Measurements from ENCODE around the gene HMCN2.

DNA sequence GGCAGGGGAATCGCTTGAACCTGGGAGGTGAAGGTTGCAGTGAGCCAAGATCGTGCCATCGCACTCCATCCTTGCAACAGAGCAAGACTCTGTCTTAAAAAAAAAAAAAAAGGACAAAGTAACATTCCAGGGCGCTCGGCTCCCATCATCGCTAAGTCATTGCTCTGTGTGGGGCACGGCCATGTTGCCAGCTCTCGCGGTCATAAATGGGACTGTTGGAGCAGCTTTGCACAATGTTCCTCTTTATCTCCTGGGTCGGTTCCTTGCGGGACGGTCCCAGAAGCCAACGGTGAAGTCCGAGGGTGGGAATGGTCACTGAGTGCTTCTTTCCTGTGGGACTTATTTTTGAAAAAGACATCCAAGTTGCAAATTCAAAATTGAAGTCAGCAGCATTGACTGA, 65.5 kb downstream of the HMCN2 start:
- TF ChIP-seq, protein P1, sequence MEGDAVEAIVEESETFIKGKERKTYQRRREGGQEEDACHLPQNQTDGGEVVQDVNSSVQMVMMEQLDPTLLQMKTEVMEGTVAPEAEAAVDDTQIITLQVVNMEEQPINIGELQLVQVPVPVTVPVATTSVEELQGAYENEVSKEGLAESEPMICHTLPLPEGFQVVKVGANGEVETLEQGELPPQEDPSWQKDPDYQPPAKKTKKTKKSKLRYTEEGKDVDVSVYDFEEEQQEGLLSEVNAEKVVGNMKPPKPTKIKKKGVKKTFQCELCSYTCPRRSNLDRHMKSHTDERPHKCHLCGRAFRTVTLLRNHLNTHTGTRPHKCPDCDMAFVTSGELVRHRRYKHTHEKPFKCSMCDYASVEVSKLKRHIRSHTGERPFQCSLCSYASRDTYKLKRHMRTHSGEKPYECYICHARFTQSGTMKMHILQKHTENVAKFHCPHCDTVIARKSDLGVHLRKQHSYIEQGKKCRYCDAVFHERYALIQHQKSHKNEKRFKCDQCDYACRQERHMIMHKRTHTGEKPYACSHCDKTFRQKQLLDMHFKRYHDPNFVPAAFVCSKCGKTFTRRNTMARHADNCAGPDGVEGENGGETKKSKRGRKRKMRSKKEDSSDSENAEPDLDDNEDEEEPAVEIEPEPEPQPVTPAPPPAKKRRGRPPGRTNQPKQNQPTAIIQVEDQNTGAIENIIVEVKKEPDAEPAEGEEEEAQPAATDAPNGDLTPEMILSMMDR (conservative IDR thresholded peaks at IDR 0.05; ENCODE audit: low read length), result no peak
- no peak for TF ChIP-seq EZH2phosphoT487 (IDR thresholded peaks at IDR 0.05; ENCODE audit: borderline replicate concordance, low read depth, low read length)

All from OCI-LY7 (cell line).